ENCODE data around the gene TCF21. TPM values are rescaled to one million over a fixed set of nuclear protein-coding genes. Genes with fewer than 3 reads are reported as not detected.

Gene TCF21
- total RNA-seq, 1 donor from 2014 or later: 5.0 TPM

GRCh38 chr6:133892813-133893691 lies 4.1 kb downstream of the TCF21 start:
- no peak for TF ChIP-seq CTCF (IDR thresholded peaks at IDR 0.05; ENCODE audit: unreplicated experiment)
- no peak for DNase-seq (ENCODE audit: low spot score in 2 of 2, unreplicated experiment in 2 of 2)
- Mint-ChIP-seq H3K36me3 (no peaks in the 10 kb centered on the region), H3K4me1 (peaks cover 61% of the 10 kb centered on the region), H3K27me3 (ENCODE audit: low read depth) (peaks cover 98% of the 10 kb centered on the region), H3K4me3 (peak overlapping the region; percentile 53), H3K9me3 (no peaks in the 10 kb centered on the region), H3K27ac (peak overlapping the region; percentile 77)

- H3K4me3 Mint-ChIP-seq: peak overlapping the region; percentile 53
- TF ChIP-seq CTCF (IDR thresholded peaks at IDR 0.05; ENCODE audit: unreplicated experiment): no peak
- H3K9me3 Mint-ChIP-seq: no peaks in the 10 kb centered on the region
- DNase-seq (ENCODE audit: low spot score in 2 of 2, unreplicated experiment in 2 of 2): no peak
- H3K27ac Mint-ChIP-seq: peak overlapping the region; percentile 77
- H3K36me3 Mint-ChIP-seq: no peaks in the 10 kb centered on the region
- H3K27me3 Mint-ChIP-seq (ENCODE audit: low read depth): peaks cover 98% of the 10 kb centered on the region
- H3K4me1 Mint-ChIP-seq: peaks cover 56% of the 10 kb centered on the region
These were observed 5.0 kb downstream of the TCF21 start for GRCh38 chr6:133893946-133894345.

GRCh38 chr6:133894369-133894768 lies 5.5 kb downstream of the TCF21 start:
- no peak for TF ChIP-seq CTCF (IDR thresholded peaks at IDR 0.05; ENCODE audit: unreplicated experiment)
- Mint-ChIP-seq H3K27ac (peak overlapping the region; percentile 69), H3K36me3 (no peaks in the 10 kb centered on the region), H3K4me1 (peaks cover 52% of the 10 kb centered on the region), H3K9me3 (no peaks in the 10 kb centered on the region), H3K27me3 (ENCODE audit: low read depth) (peaks cover 95% of the 10 kb centered on the region), H3K4me3 (no peak overlapping the region)
- no peak for DNase-seq (ENCODE audit: low spot score in 2 of 2, unreplicated experiment in 2 of 2)

GRCh38 chr6:133894795-133895358 lies 6.0 kb downstream of the TCF21 start:
- TF ChIP-seq CTCF (IDR thresholded peaks at IDR 0.05; ENCODE audit: unreplicated experiment): no peak
- Mint-ChIP-seq H3K9me3 (no peaks in the 10 kb centered on the region), H3K27me3 (ENCODE audit: low read depth) (peaks cover 90% of the 10 kb centered on the region), H3K27ac (peak overlapping the region; percentile 69), H3K36me3 (no peaks in the 10 kb centered on the region), H3K4me1 (peaks cover 49% of the 10 kb centered on the region), H3K4me3 (peak overlapping the region; percentile 64)
- no peak for DNase-seq (ENCODE audit: low spot score in 2 of 2, unreplicated experiment in 2 of 2)

GRCh38 chr6:133895573-133896343 lies 6.8 kb downstream of the TCF21 start:
- Mint-ChIP-seq H3K9me3 (no peaks in the 10 kb centered on the region), H3K27ac (peak overlapping the region; percentile 70), H3K27me3 (ENCODE audit: low read depth) (peaks cover 83% of the 10 kb centered on the region), H3K36me3 (no peaks in the 10 kb centered on the region), H3K4me3 (peak overlapping the region; percentile 64), H3K4me1 (peaks cover 43% of the 10 kb centered on the region)
- TF ChIP-seq CTCF (IDR thresholded peaks at IDR 0.05; ENCODE audit: unreplicated experiment): no peak
- DNase-seq (ENCODE audit: low spot score in 2 of 2, unreplicated experiment in 2 of 2): peak in 1 of 2 experiments; percentile 53

Data from mesothelial cell of epicardium (in vitro differentiated cells).